VCaP (cell line): ENCODE results near the gene PSMB1.
A peak's percentile ranks its signal among the peaks of the same experiment; 100 is the strongest.
"Not testable (repeated sequence)": the region's sequence is repeated elsewhere in the genome, so short reads cannot be mapped to it uniquely, and the experiment has no call there.

Source experiments
- H3K27ac ChIP-seq: fragments of 450-650 bp; 2 replicates; pipeline ENCODE4 v1.5.1; 2017
- CTCF ChIP-seq: fragments of 450-650 bp; conservative IDR thresholded peaks from 2 replicates; pipeline ENCODE4 v1.5.1; 2017; ENCODE audit warnings: mild to moderate bottlenecking, moderate library complexity

The PSMB1 gene

GRCh38 chr6:170523256-170524171, 29.6 kb downstream of the PSMB1 start:
- TF ChIP-seq CTCF, result no peak
- no peak overlapping the region for H3K27ac ChIP-seq

GRCh38 chr6:170522565-170523183, 30.4 kb downstream of the PSMB1 start:
- no peak overlapping the region for H3K27ac ChIP-seq
- peak; percentile 63 for TF ChIP-seq CTCF

GRCh38 chr6:170516783-170517616, 36.1 kb downstream of the PSMB1 start:
- no peak overlapping the region for H3K27ac ChIP-seq
- TF ChIP-seq CTCF, result peak; percentile 93

- no peak overlapping the region for H3K27ac ChIP-seq
- no peak for TF ChIP-seq CTCF
These were observed 38.2 kb downstream of the PSMB1 start for GRCh38 chr6:170514908-170515307.

- no peak for TF ChIP-seq CTCF
- H3K27ac ChIP-seq, result no peak overlapping the region
These were observed 40.9 kb downstream of the PSMB1 start for GRCh38 chr6:170512249-170512648.

- TF ChIP-seq CTCF, result no peak
- H3K27ac ChIP-seq, result no peak overlapping the region
These were observed 42.5 kb downstream of the PSMB1 start for GRCh38 chr6:170510631-170511030.

GRCh38 chr6:170509723-170510018, 43.4 kb downstream of the PSMB1 start:
- TF ChIP-seq CTCF, result no peak
- H3K27ac ChIP-seq, result no peak overlapping the region

- H3K27ac ChIP-seq, result not testable (repeated sequence)
These were observed 44.0 kb downstream of the PSMB1 start for GRCh38 chr6:170508892-170509722.

- H3K27ac ChIP-seq, result not testable (repeated sequence)
These were observed 44.8 kb downstream of the PSMB1 start for GRCh38 chr6:170508275-170508674.

- not testable (repeated sequence) for H3K27ac ChIP-seq
These were observed 45.4 kb downstream of the PSMB1 start for GRCh38 chr6:170507728-170508127.
